HepG2 (cell line): ENCODE results near the gene GDF15. TPM values are rescaled to one million over a fixed set of nuclear protein-coding genes. Genes with fewer than 3 reads are reported as not detected.
A peak's percentile ranks its signal among the peaks of the same experiment; 100 is the strongest.

Experiments
- ADNP ChIP-seq: sonication (generic); formaldehyde crosslinking; IDR thresholded peaks from 2 replicates; pipeline ENCODE4 v1.4.0; 2020; ENCODE audit warnings: missing genetic modification reagents
- CREBL2 ChIP-seq: sonication (generic); formaldehyde crosslinking; IDR thresholded peaks from 2 replicates; pipeline ENCODE4 v1.8.1; 2023; ENCODE audit warnings: missing genetic modification reagents, mild to moderate bottlenecking, borderline replicate concordance
- FOXO1 ChIP-seq: sonication (generic); formaldehyde crosslinking; IDR thresholded peaks from 2 replicates; pipeline ENCODE4 v1.4.0; 2020; ENCODE audit warnings: missing genetic modification reagents
- HHEX ChIP-seq: IDR thresholded peaks from 2 replicates; pipeline ENCODE4 v1.6.1; 2016; ENCODE audit warnings: control low read depth
- IRX3 ChIP-seq: sonication (generic); formaldehyde crosslinking; IDR thresholded peaks from 2 replicates; pipeline ENCODE4 v1.8.1; 2023; ENCODE audit warnings: mild to moderate bottlenecking, low read depth, missing genetic modification reagents, borderline replicate concordance
- KLF6 ChIP-seq: IDR thresholded peaks from 2 replicates; pipeline ENCODE4 v1.8.0; 2016; ENCODE audit warnings: missing biosample characterization, missing genetic modification reagents
- MAZ ChIP-seq, 2 experiments: sonication (generic) in 1 of 2; formaldehyde crosslinking in 1 of 2; IDR thresholded peaks; 2 replicates each; pipeline versions ENCODE4 v1.5.0 to v1.6.1; 2012 to 2020; ENCODE audit warnings: low read depth in 2 of 2, mild to moderate bottlenecking in 2 of 2, borderline replicate concordance in 1 of 2, improper control_type of control experiment in 1 of 2, low read length in 1 of 2, missing genetic modification reagents in 1 of 2, moderate library complexity in 1 of 2
- SNAPC4 ChIP-seq: sonication (generic); formaldehyde crosslinking; IDR thresholded peaks from 2 replicates; pipeline ENCODE4 v1.4.0; 2020; ENCODE audit warnings: mild to moderate bottlenecking, missing genetic modification reagents
- TCF7 ChIP-seq: sonication (generic); IDR thresholded peaks from 2 replicates; pipeline ENCODE4 v1.6.1; 2016; ENCODE audit warnings: antibody characterized with exemption, low read depth
- ZBTB37 ChIP-seq: sonication (generic); formaldehyde crosslinking; IDR thresholded peaks from 2 replicates; pipeline ENCODE4 v1.4.0; 2020; ENCODE audit warnings: mild to moderate bottlenecking, missing genetic modification reagents
- ZNF160 ChIP-seq: sonication (generic); formaldehyde crosslinking; IDR thresholded peaks from 2 replicates; pipeline ENCODE4 v1.8.0; 2022; ENCODE audit warnings: mild to moderate bottlenecking, inconsistent platforms, missing genetic modification reagents
- ZNF329 ChIP-seq: sonication (generic); formaldehyde crosslinking; IDR thresholded peaks from 2 replicates; pipeline ENCODE4 v1.9.0; 2021; ENCODE audit warnings: low read depth, mild to moderate bottlenecking, missing genetic modification reagents
- ZNF335 ChIP-seq: sonication (generic); formaldehyde crosslinking; IDR thresholded peaks from 2 replicates; pipeline ENCODE4 v1.4.0; 2020; ENCODE audit warnings: missing genetic modification reagents
- polyA plus RNA-seq, 8 experiments: library from polyadenylated mRNA; depleted of rRNA in 3 of 8; stranded (reverse) in 7 of 8; unstranded in 1 of 8; fragments of >200 nt; fragmentation: Illumina TruSeq in 4 of 8; extraction: Trizol in 4 of 8; gene quantifications; 2 replicates each; pipeline versions ENCODE4 v1.2.1 to v1.2.3, GENCODE V29; 2011 to 2016; ENCODE audit warnings: low read depth in 4 of 8, missing spikeins in 1 of 8, mixed read lengths in 1 of 8; ENCODE audit not compliant: insufficient read depth in 1 of 8
- total RNA-seq, 5 experiments: library from RNA; depleted of rRNA; stranded (reverse); fragments of >200 nt; fragmentation: Illumina TruSeq; extraction: Trizol; gene quantifications; 2 replicates each; pipeline ENCODE4 v1.2.3, GENCODE V29; 2016; ENCODE audit warnings: low read depth in 1 of 5
- TF ChIP-seq, protein P1 (sequence below): IDR thresholded peaks from 2 replicates; pipeline ENCODE4 v1.6.1; 2016
- TF ChIP-seq, protein P2 (sequence below): sonication (generic); formaldehyde crosslinking; IDR thresholded peaks from 2 replicates; pipeline ENCODE4 v1.9.0; 2021; ENCODE audit warnings: missing genetic modification reagents, borderline replicate concordance
- TF ChIP-seq, protein P3 (sequence below): sonication (generic); formaldehyde crosslinking; IDR thresholded peaks from 2 replicates; pipeline ENCODE4 v1.8.1; 2023; ENCODE audit warnings: missing genetic modification reagents, inconsistent platforms, borderline replicate concordance

The GDF15 gene
- total and polyA plus RNA-seq, 2 of the 13 experiments (the other 11 are each of a cell fraction or from before 2014, with no cell fraction given) = 146 to 422 TPM

- TF ChIP-seq MAZ (IDR thresholded peaks at IDR 0.05; ENCODE audit: borderline replicate concordance, low read depth, low read length) = peak; percentile 87
- TF ChIP-seq MAZ (CRISPR knock-in tag; IDR thresholded peaks at IDR 0.05; ENCODE audit: low read depth) = peak; percentile 96
- TF ChIP-seq, protein P1, sequence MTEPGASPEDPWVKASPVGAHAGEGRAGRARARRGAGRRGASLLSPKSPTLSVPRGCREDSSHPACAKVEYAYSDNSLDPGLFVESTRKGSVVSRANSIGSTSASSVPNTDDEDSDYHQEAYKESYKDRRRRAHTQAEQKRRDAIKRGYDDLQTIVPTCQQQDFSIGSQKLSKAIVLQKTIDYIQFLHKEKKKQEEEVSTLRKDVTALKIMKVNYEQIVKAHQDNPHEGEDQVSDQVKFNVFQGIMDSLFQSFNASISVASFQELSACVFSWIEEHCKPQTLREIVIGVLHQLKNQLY = 0 out of 2 replicates have a peak, but pooled peaks have one; percentile 60
- TF ChIP-seq CREBL2 (CRISPR knock-in tag) = no peak
- TF ChIP-seq ZBTB37 (CRISPR knock-in tag) = peak; percentile 42; the same call in 1 of the 2 replicates
- TF ChIP-seq SNAPC4 (CRISPR knock-in tag) = no peak; the same call in 1 of the 2 replicates
- TF ChIP-seq ADNP (CRISPR knock-in tag) = peak; percentile 92
- TF ChIP-seq IRX3 (CRISPR knock-in tag) = 0 out of 2 replicates have a peak, but pooled peaks have one; percentile 60
- TF ChIP-seq, protein P2, sequence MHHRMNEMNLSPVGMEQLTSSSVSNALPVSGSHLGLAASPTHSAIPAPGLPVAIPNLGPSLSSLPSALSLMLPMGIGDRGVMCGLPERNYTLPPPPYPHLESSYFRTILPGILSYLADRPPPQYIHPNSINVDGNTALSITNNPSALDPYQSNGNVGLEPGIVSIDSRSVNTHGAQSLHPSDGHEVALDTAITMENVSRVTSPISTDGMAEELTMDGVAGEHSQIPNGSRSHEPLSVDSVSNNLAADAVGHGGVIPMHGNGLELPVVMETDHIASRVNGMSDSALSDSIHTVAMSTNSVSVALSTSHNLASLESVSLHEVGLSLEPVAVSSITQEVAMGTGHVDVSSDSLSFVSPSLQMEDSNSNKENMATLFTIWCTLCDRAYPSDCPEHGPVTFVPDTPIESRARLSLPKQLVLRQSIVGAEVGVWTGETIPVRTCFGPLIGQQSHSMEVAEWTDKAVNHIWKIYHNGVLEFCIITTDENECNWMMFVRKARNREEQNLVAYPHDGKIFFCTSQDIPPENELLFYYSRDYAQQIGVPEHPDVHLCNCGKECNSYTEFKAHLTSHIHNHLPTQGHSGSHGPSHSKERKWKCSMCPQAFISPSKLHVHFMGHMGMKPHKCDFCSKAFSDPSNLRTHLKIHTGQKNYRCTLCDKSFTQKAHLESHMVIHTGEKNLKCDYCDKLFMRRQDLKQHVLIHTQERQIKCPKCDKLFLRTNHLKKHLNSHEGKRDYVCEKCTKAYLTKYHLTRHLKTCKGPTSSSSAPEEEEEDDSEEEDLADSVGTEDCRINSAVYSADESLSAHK (CRISPR knock-in tag) = no peak
- peak; percentile 85 for TF ChIP-seq ZNF329 (CRISPR knock-in tag)
- TF ChIP-seq HHEX = peak; percentile 34; the same call in 1 of the 2 replicates
- TF ChIP-seq KLF6 (CRISPR knock-in tag) = peak; percentile 91
- peak; percentile 89 for TF ChIP-seq ZNF160 (CRISPR knock-in tag)
- peak; percentile 62 for TF ChIP-seq TCF7
- TF ChIP-seq, protein P3, sequence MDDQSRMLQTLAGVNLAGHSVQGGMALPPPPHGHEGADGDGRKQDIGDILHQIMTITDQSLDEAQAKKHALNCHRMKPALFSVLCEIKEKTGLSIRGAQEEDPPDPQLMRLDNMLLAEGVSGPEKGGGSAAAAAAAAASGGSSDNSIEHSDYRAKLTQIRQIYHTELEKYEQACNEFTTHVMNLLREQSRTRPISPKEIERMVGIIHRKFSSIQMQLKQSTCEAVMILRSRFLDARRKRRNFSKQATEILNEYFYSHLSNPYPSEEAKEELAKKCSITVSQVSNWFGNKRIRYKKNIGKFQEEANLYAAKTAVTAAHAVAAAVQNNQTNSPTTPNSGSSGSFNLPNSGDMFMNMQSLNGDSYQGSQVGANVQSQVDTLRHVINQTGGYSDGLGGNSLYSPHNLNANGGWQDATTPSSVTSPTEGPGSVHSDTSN = peak; percentile 86; the same call in 1 of the 2 replicates
- peak; percentile 88 for TF ChIP-seq FOXO1 (CRISPR knock-in tag)
- peak; percentile 79 for TF ChIP-seq ZNF335 (CRISPR knock-in tag)
These were observed at the start of gene GDF15 (continued) for GRCh38 chr19:18385675-18386542.
